GM21360 (cell line): Measurements from ENCODE around the gene TICAM1.
"Not testable (repeated sequence)": the region's sequence is repeated elsewhere in the genome, so short reads cannot be mapped to it uniquely, and the experiment has no call there.

ENCODE experiments used
- ATAC-seq: cut with Tn5 transposase; IDR thresholded peaks from one replicate; pipeline ENCODE4 v1.9.1; 2021; ENCODE audit warnings: mild to moderate bottlenecking, moderate library complexity; ENCODE audit not compliant: unreplicated experiment

Gene TICAM1

DNA sequence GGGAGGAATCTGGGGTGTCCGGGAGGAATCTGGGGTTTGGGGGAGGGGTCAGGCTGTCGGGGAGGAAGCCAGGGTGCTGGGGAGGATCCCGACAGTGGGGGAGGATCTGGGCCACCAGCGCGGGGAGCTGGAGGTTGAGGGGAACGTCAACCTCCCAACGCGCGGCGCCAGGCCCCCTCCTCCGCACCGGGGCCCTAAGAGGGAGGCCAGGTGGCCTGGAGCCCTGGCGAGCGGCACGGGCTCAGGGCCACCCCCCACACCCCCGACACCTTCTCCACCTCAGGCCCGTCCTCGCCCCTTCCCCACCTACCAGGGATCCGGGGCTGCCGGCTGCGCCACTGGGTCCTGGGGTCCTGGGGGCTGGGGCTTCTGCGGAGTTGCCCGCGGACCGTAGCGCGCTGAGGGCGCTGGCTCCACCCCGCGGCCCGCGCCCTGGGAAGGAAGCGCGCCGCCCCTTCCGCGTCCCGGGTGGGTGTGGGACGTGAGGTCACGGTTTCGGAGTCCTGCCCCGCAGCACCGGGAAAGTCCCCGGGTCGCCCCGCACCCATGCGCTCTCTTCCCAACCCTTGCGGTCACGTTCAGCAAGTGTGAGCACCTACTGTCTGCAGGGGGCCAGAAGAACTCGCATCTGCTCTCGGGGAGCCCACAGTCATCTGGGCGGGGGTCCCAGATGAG, at the start of gene TICAM1:
TICAM1 (minus strand) TSS at position 409 of the 675 bp plus-strand sequence. CDS start 13,335 bp downstream, outside the sequence.
- peak; percentile 68 for ATAC-seq

DNA sequence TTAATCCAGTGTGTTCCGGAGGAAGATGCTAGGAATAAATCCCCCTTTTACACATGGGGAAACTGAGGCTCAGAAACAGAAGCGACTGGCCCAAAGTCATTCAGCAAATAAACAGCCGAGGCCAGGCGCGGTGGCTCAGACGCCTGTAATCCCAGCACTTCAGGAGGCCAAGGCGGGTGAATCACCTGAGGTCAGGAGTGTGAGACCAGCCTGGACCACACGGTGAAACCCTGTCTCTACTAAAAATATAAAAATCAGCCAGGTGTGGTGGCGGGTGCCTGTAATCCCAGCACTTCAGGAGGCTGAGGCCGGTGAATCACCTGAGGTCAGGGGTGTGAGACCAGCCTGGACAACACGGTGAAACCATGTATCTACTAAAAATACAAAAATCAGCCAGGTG, 47.5 kb upstream of the TICAM1 start:
- ATAC-seq, result no peak

DNA sequence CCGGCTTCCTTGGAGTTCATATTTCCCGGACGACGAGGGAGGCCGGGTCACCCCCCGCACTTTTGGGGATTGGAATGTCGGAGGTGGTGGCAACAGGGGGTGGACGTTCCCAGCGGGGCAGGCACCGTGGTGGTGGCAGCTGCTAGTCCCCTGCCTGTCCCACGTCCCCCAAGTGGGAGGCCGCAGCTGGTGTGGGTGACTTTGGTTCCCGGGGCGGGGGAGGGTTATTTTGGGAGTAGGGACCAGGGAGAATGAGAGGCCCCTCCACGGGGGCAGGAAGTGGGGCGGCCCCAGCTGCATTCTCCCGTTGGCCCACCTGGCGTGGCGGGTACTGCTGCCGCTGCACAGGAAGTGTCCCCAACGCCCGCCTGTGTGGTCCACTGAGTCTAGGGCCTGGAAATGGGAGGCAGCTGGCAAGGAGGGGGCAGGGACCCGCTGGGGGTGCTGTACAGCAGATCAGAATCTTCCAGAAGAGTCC, 47.0 kb upstream of the TICAM1 start:
- no peak for ATAC-seq

DNA sequence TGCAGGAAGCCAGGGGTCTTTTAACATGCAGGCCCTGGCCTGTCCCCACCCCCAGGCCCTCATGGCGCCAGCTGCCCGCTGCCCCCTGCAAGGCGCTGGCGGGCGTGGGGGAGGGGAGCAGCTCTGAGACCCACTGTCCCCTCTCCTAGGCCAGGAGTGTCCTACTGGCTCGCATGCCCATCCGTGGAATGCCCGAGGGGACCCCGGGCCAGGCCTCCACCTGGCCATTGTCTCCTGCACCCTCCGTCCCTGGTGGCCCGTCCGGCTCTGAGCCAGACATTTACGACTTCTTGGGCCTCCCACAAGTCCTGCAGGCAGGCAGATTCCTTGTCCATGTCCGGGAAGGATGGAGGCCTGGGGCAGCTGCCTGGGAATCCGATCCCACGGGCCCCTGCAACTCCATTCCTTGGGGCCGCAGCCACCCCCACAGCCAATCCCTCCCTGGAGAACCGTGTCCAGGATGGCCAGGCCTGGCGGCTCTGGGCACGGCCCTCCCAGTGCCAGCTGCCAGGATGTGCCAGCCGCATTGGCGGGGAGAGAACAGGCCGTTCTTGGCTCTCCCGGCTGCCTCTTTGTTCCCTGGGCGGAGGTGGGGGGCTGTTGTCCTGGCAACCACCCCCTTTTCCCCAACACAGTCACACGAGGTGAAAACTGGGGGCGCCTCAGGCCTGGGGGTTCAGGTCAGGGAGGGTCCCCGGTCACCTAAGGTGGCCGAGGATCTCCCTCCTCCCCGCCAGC, 46.4 kb upstream of the TICAM1 start:
- ATAC-seq, result no peak

DNA sequence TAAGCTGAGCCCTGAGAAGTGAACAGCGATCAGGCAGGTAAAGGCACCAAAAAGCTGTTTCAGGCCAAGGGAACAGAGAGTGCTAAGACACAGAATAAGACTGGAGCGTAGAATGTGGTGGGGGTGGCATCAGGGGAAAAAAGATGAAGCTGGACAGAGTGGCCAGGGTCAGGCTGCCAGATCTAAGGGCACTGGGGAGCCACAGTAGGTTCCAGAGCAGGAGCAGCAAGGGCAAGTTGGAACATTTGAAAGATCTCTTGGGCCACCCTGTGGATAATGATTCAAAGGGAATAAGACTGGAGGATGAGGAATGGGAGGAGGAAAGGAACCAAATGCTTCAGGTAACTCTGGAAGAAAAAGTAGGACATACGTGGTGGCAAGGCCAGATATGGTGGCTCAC, 42.4 kb upstream of the TICAM1 start:
- ATAC-seq, result no peak

DNA sequence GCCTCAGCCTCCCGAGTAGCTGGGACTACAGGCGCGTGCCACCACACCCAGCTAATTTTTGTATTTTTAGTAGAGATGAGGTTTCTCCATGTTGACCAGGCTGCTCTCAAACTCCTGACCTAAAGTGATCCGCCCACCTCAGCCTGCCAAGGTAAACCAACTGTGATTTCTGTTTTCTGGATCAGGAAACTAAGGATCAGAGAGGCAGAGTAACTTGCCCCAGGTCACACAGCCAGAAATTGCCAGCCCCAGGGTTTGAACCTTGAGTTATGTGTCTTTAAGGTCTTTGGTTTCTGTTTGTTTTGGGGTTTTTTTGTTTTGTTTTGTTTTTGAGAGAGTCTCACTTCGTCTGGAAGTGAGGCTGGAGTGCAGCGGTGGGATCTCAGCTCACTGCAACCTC, 40.2 kb upstream of the TICAM1 start:
- ATAC-seq, result no peak

DNA sequence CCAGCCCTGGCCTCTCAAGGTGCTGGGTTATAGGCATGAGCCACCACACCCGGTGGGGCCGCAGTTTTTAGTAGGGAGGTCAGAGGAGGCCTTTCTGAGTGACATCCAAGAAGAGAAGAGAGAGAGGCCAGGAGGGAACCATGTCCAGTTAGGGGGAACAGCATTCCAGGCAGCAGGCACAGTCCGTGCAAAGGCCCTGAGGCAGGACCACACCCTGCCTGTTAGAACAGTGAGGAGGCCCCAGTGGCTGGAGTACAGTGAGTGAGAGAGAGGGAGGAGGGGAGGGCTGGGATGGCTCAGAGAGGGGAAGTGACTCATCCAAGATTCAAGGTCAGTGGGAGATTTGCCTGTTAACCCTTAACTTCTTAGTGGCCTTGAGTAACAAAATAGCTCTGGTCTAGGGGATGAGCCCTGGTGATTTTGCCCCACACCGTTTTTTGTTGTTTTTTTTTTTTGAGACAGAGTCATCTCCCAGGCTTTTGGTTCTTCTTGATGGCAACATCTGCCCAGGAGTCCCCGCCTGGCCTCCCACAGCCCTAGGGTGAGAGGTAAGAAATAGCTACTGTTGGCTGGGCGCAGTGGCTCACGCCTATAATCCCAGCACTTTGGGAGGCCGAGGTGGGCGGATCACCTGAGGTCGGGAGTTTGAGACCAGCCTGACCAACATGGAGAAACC, 38.7 kb upstream of the TICAM1 start:
- ATAC-seq, result no peak

DNA sequence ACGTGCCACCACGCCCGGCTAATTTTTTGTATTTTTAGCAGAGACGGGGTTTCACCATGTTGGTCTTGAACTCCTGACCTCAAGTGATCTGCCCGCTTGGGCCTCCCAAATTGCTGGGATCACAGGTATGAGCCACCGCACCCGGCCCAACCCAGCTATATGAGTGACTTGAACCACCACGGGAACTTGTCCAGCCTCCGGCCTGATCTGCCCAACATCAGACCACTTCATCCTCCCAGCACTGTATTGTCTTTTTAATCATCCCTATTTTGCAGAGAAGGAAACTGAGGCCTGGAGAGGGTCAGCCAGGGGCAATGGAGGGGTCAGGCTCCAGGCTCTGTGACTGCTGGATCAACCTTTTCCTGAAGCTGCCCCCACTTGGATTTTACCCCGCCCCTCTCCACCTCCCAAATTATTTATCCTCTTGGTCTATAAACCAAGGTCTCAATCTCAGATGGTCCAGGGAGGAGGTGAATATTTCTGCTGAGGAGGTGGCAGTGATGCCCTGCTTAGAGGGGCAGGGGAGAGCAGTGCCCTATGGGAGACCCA, 36.8 kb upstream of the TICAM1 start:
- ATAC-seq, result no peak

DNA sequence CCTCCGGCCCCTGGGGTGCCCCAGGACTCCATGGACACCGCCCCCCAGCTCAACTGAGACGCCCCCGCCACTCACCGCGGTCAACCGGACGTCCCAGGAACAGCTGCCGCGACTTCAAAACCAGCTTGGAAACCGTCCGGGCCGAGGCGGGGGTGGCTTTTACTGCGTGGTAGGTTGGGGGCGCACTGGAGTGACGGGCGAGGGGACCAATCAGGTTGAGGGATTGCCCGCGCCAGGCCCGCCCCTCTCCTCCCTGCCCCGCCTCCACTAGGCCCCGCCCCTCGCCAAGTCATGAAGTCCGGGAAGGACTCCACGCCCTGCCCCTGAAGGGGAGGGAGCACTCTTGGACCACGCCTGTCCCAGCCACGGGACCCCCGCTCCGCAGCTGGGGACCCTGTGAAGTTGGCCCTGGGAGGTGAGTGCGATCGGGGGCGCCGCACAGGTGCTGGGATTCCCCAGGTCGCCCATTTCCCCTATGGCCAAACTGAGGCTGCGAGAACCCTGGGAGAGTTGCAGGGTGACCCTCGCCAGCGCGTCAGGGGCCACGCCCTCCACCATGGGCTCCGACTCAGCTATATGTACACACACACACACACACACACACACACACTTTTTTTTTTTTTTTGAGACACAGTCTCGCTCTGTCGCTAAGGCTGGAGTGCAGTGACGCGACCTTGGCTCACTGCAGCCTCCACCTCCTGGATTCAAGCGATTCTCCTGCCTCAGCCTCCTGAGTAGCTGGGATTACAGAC, 36.2 kb upstream of the TICAM1 start, which contains the start of gene PLIN3:
PLIN3 (minus strand) TSS at position 134 of the 752 bp plus-strand sequence. CDS start 6,273 bp downstream, outside the sequence.
- ATAC-seq, result peak; percentile 64

DNA sequence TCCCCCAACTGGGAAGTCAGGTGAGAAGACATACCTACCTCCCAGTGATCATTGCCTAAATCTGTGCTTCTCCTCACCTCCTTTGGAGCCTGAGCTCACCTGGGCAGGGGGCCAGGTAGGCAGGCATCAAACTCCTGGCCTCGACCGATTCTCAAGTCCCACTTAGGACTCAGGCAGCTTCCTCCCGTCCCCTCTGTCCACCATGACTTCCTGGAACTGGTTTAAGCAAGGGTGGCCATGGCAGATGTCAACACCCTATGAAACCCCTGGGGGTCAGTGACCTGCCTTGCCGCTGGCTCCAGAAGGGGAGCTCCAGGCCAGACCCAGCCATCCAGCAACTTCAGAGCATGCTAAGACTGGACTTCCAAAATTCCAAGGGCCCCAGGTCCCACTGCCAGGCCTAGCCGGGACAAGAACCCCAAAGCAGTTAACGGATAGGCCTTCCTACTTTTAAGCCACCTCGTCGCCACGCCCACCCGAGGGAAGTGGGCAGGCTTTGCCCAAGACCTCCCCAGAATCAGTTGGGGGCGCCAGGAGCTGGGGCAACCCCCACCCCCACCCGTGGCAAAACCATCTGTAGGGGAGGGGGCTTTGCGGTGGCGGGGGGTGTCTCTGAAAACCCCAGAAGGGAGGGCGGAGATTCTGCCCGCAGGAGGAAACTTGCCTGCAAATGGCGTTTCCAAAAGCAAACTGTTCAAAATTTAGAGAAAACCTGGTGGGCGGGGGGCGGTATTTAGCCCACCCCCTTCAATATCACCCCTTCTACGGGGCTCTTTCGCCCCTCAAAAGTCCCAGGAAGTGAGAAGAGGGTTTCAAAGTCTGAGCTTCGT, 35.3 kb upstream of the TICAM1 start:
- no peak for ATAC-seq

DNA sequence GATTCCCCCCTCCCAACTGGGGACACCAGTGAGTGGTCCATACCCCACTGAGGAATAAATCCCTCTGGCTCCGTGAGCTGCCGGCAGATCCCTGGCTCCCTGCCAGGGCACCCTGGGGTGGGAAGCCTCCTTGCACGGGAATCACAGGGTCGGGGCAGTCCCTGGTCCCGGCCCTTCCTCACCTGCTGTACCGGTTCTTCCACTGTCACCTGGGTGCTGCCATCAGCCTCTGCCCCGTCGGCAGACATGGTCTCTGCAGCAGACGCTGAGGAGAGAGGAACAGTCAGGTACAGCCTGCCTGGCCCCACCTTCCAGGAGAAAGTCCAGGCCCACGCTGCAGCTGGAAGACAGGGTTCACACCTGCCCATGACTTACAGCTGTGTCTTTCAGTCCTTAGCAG, 29.6 kb upstream of the TICAM1 start:
- ATAC-seq, result no peak

DNA sequence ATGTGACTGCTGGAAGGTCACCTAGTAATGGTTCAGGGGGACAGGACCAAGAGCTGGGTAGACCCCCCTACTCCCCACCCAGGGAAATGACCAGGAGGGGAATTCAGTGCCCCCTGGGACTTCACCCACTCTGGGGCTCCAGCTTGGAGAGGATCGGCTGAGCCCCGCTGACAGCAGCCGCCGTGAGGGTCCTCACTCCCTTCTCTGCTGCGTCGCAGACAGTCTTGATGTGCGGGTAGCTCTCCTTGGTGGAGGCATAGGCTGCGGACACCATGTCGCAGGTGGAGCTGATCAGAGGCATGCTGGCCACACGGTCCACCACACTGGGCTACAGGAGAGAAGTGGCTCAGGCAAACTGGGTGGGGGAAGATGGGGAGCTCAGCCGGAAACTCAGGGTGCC, 28.2 kb upstream of the TICAM1 start:
- no peak for ATAC-seq

DNA sequence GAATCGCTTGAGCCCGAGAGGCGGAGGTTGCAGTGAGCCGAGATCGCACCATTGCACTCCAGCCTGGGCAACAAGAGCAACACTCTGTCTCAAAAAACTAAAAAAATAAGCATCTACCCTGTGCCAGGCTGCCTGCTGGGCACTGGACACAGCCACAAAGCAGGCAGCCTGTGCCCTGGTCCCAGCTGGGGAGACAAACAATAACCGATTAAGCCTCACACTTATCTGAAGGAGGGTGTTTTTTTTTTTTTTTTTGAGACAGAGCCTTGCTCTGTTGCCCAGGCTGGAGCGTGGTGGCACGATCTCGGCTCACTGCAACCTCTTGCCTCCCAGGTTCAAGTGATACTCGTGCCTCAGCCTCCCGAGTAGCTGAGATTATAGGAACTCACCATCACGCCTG, 25.0 kb upstream of the TICAM1 start:
- ATAC-seq, result not testable (repeated sequence)

DNA sequence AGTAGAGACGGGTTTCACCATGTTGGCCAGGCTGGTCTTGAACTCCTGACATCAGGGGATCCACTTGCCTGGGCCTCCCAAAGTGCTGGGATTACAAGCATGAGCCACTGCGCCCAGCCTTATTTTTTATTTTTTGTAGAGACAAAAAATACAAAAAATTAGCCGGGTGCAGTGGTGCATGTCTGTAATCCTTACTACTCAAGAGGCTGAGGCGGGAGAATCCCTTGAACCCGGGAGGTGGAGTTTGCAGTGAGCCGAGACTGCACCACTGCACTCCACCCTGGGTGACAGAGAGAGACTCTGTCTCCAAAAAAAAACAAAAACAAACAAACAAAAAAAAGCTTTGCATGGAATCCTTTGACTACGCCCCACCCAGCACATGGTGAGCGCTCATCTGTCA, 22.0 kb upstream of the TICAM1 start:
- ATAC-seq, result not testable (repeated sequence)

DNA sequence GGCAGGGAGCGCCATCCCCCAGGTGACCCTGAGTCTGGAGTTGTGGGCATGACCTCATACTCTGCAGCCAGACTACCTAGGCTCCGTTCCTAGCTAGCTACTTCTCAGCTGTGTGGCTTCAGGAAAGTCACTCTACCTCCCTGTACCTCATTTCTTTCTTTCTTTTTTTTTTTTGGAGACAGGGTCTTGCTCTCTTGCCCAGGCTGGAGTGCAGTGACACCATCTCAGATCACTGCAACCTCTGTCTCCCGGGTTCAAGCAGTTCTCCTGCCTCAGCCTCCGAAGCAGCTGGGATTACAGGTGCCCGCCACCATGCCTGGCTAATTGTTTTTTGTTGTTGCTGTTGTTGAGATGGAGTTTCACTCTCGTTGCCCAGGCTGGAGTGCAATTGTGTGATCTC, 21.0 kb upstream of the TICAM1 start:
- no peak for ATAC-seq

DNA sequence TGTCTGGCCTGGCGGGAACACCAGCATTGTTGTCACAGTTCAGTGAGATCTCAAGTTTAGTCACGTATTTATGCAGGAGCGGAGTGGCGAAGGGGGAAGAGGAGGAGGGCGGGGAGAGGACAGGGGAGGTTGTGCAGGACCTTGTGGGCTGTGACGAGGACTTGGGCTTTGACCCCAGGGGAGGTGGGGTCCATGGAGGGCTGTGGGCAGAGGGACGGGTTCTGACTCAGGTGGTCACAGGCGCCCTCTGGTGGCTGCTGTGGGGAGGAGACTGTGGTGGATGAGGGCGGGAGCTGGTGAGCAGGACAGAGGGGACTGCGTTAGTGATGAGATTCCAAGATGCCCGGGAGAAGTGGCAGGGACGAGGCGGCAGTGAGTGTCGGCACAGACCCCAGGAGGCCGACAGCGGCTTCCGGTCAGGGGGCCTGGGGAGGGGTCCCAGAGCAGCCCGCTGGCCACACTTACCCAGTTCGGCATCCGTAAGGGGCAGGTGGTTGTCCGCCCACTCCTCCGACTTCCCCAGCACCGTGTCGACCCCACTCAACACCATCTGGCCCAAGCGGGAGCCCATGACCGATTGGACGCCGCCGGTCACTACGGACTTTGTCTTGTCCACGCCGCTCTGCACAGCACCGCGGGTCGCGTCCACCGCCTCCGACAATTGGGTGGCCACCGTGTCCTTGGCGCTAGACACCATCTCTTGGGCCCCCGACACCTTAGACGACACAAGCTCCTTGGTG, 20.2 kb upstream of the TICAM1 start:
- no peak for ATAC-seq

DNA sequence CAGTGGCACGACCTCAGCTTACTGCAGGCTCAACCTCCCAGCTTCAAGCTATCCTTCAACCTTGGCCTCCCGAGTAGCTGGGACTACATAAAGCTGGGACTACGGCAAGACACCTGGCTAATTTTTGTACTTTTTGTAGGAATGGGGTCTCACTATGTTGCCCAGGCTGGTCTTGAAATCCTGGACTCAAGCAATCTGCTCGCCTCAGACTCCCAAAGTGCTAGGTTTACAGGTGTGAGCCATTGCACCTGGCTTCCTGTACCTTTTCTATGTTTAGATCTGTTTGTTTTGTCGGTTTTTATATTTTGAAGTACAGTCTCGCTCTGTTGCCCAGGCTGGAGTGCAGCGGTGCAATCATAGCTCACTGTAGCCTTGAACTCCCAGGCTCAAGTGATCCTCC, 17.5 kb upstream of the TICAM1 start:
- ATAC-seq, result no peak

DNA sequence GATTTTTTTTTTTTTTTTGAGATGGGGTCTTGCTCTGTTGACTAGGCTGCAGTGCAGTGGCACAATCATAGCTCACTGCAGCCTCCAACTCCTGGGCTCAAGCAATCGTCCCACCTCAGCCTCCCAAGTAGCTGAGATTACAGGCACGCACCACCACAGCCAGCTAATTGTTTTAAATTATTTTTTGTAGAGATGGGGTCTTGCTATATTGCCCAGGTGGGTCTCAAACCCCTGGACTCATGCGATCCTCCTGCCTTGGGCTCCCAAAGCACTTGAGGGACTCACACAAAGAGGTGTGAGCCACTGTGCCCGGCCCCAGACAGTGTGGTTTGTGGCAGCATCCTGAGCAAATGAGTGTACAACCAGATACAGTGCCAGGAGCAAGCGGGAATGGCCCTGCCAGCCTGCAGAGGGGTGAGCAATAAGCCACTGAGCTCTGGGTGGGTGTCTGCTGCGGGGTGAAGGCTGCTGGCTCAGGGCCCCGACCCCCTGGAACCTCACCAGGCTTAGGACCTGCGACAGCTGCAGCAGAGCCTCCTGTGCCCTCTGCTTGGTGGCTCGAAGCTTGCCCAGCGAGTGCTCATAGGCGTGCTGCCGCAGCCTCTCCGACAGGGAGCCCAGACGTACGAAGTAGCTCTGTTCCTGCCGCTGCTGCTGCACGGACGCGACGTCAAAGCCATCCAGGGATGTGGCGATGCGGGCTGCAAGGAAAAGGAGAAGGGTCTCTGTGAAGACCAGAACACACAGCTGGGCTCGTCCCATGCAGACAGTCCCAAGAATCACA, 15.9 kb upstream of the TICAM1 start:
- ATAC-seq, result no peak
